Peyer's patch (tissue), 4 donors: ENCODE measurements around the gene LPO.

Source experiments
- POLR2A ChIP-seq, 2 donors: fragments of 450-650 bp; IDR thresholded peaks; one replicate each; pipeline ENCODE4 v1.5.1; 2017; ENCODE audit warnings: antibody characterized with exemption in 2 of 2, mild to moderate bottlenecking in 2 of 2, moderate library complexity in 2 of 2
- TF ChIP-seq, protein P1 (sequence below), 6 experiments: fragments of 450-650 bp in 4 of 6; fragments of 200-600 bp in 2 of 6; sonication (generic) in 1 of 6; IDR thresholded peaks; one replicate each; pipeline ENCODE4 v1.5.1; 2017 to 2019; ENCODE audit warnings: antibody characterized with exemption in 6 of 6, mild to moderate bottlenecking in 3 of 6, moderate library complexity in 1 of 6

DNA sequence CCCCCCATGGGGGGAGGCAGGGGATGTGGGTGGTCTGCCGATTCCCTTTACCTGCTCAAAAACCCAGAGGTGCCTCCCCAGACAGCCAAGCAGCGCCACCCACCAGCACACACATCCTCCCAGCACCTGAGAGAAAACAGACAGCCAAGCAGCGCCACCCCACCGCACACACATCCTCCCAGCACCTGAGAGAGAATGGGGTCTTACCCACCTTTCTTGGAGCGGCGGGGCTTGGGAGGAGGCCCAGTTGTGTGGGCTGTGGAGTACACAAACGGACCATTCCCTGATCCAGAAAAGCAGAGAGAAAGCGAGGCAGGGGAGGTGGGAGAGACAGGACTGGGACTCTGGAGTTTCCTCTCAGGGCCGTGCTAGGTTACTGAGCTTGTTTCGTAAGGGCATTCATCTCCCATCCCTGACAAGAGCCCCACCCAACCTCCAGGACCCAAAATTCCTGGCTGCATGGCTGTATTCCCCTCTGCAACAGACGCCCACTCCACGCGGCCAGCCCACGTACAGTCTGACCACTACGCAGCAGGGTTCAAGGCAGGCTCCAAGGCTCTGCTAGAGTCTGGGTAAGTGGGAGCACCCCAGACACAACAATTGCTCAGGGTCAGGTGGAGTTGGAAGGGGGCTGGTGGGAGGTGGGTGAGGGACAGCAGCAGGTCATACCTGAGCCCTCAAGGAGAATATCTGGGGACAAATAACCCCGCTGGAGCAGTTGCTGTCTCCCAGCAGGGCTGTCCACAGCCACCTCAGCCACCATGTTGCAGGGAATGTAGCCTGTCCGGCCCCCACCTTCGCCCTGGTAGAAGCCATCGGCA, 68.0 kb downstream of the LPO start:
- TF ChIP-seq, protein P1, sequence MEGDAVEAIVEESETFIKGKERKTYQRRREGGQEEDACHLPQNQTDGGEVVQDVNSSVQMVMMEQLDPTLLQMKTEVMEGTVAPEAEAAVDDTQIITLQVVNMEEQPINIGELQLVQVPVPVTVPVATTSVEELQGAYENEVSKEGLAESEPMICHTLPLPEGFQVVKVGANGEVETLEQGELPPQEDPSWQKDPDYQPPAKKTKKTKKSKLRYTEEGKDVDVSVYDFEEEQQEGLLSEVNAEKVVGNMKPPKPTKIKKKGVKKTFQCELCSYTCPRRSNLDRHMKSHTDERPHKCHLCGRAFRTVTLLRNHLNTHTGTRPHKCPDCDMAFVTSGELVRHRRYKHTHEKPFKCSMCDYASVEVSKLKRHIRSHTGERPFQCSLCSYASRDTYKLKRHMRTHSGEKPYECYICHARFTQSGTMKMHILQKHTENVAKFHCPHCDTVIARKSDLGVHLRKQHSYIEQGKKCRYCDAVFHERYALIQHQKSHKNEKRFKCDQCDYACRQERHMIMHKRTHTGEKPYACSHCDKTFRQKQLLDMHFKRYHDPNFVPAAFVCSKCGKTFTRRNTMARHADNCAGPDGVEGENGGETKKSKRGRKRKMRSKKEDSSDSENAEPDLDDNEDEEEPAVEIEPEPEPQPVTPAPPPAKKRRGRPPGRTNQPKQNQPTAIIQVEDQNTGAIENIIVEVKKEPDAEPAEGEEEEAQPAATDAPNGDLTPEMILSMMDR (IDR thresholded peaks at IDR 0.05): no peak
- no peak for TF ChIP-seq POLR2A (IDR thresholded peaks at IDR 0.05)
